Neuronal stem cell (in vitro differentiated cells): ENCODE data around the gene SLC46A3.

Source experiments
- DNase-seq: peaks from one replicate; pipeline ENCODE4 v3.0.0-alpha.2; 2013; ENCODE audit warnings: low spot score
- H2AFZ ChIP-seq: one replicate; pipeline ENCODE4 v1.6.1; 2013; ENCODE audit warnings: mild to moderate bottlenecking, low read length, inconsistent platforms
- H2AK5ac ChIP-seq: 2 replicates; pipeline ENCODE4 v1.6.1; 2013; ENCODE audit warnings: low read depth, mild to moderate bottlenecking, inconsistent platforms, low read length, moderate library complexity, mixed read lengths
- H2BK120ac ChIP-seq: 2 replicates; pipeline ENCODE4 v1.6.1; 2013; ENCODE audit warnings: low read depth, mild to moderate bottlenecking, inconsistent platforms, low read length, moderate library complexity, mixed read lengths
- H2BK12ac ChIP-seq: one replicate; pipeline ENCODE4 v1.6.1; 2013; ENCODE audit warnings: low read length, inconsistent platforms
- H2BK15ac ChIP-seq: 2 replicates; pipeline ENCODE4 v1.6.1; 2013; ENCODE audit warnings: mild to moderate bottlenecking, low read length, inconsistent platforms, mixed read lengths
- H2BK5ac ChIP-seq: one replicate; pipeline ENCODE4 v1.6.1; 2013; ENCODE audit warnings: inconsistent platforms, mild to moderate bottlenecking, low read length, moderate library complexity
- H3K14ac ChIP-seq: one replicate; pipeline ENCODE4 v1.6.1; 2013; ENCODE audit warnings: low read length, inconsistent platforms
- H3K18ac ChIP-seq: 2 replicates; pipeline ENCODE4 v1.6.1; 2013; ENCODE audit warnings: low read length, inconsistent platforms
- H3K23ac ChIP-seq: 2 replicates; pipeline ENCODE4 v1.6.1; 2013; ENCODE audit warnings: low read depth, mild to moderate bottlenecking, mixed read lengths, low read length, inconsistent platforms; ENCODE audit not compliant: poor library complexity
- H3K27ac ChIP-seq: replicated peaks from 3 replicates; pipeline ENCODE4 v1.5.1; 2013; ENCODE audit warnings: low read length, inconsistent platforms
- H3K27me3 ChIP-seq, 3 experiments: 2 replicates each; pipeline ENCODE4 v1.6.1; 2013; ENCODE audit warnings: low read length in 3 of 3, mild to moderate bottlenecking in 2 of 3, inconsistent platforms in 1 of 3, low read depth in 1 of 3, mixed read lengths in 1 of 3, moderate library complexity in 1 of 3; ENCODE audit not compliant: control insufficient read depth in 3 of 3, insufficient read depth in 3 of 3
- H3K36me3 ChIP-seq, 2 donors: replicated peaks in 1 of 2; 2 replicates each; pipeline ENCODE4 v1.6.1; 2013; ENCODE audit warnings: low read length in 2 of 2; ENCODE audit not compliant: control insufficient read depth in 2 of 2, insufficient read depth in 2 of 2
- H3K4ac ChIP-seq: 2 replicates; pipeline ENCODE4 v1.6.1; 2013; ENCODE audit warnings: inconsistent platforms, mild to moderate bottlenecking, low read length, moderate library complexity
- H3K4me1 ChIP-seq, 2 donors: 1 replicate in 1 of 2; 2 replicates in 1 of 2; pipeline ENCODE4 v1.6.1; 2013; ENCODE audit warnings: low read length in 2 of 2, low read depth in 1 of 2; ENCODE audit not compliant: control insufficient read depth in 2 of 2, insufficient read depth in 1 of 2
- H3K4me2 ChIP-seq: one replicate; pipeline ENCODE4 v1.6.1; 2013; ENCODE audit warnings: mild to moderate bottlenecking, low read length, inconsistent platforms; ENCODE audit not compliant: insufficient read depth, poor library complexity, severe bottlenecking
- H3K4me3 ChIP-seq, 2 donors: 2 replicates each; pipeline ENCODE4 v1.5.1; 2013; ENCODE audit warnings: low read length in 2 of 2, mild to moderate bottlenecking in 2 of 2, inconsistent platforms in 1 of 2, moderate library complexity in 1 of 2
- H3K79me1 ChIP-seq: one replicate; pipeline ENCODE4 v1.6.1; 2013; ENCODE audit warnings: low read depth, mild to moderate bottlenecking, inconsistent platforms, low read length, moderate library complexity
- H3K9ac ChIP-seq: one replicate; pipeline ENCODE4 v1.6.1; 2013; ENCODE audit warnings: mild to moderate bottlenecking, low read depth, low read length, inconsistent platforms; ENCODE audit not compliant: poor library complexity
- H3K9me3 ChIP-seq, 2 donors: replicated peaks in 1 of 2; 2 replicates each; pipeline versions ENCODE3 to v1.6.1; 2013; ENCODE audit warnings: low read length in 2 of 2, mild to moderate bottlenecking in 2 of 2, inconsistent platforms in 1 of 2, low read depth in 1 of 2, mixed read lengths in 1 of 2, moderate library complexity in 1 of 2; ENCODE audit not compliant: control insufficient read depth in 2 of 2, insufficient read depth in 1 of 2
- H4K8ac ChIP-seq: one replicate; pipeline ENCODE4 v1.6.1; 2013; ENCODE audit warnings: low read depth, mild to moderate bottlenecking, inconsistent platforms, low read length, moderate library complexity
- H4K91ac ChIP-seq: one replicate; pipeline ENCODE4 v1.6.1; 2013; ENCODE audit warnings: low read length, low read depth, mild to moderate bottlenecking, inconsistent platforms; ENCODE audit not compliant: poor library complexity
- WGBS, 2 donors: extraction: QIAGEN DNeasy Blood & Tissue Kit; methylation state at CpG; one replicate each; pipeline ENCODE4 v1.1.7; 2013; ENCODE audit warnings: missing lambda C conversion rate in 2 of 2, mixed read lengths in 1 of 2; ENCODE audit not compliant: insufficient read length in 2 of 2, insufficient replicate concordance in 1 of 2; ENCODE audit errors: extremely low coverage in 2 of 2; 5-methylcytosine and 5-hydroxymethylcytosine counted together

SLC46A3 gene

DNA sequence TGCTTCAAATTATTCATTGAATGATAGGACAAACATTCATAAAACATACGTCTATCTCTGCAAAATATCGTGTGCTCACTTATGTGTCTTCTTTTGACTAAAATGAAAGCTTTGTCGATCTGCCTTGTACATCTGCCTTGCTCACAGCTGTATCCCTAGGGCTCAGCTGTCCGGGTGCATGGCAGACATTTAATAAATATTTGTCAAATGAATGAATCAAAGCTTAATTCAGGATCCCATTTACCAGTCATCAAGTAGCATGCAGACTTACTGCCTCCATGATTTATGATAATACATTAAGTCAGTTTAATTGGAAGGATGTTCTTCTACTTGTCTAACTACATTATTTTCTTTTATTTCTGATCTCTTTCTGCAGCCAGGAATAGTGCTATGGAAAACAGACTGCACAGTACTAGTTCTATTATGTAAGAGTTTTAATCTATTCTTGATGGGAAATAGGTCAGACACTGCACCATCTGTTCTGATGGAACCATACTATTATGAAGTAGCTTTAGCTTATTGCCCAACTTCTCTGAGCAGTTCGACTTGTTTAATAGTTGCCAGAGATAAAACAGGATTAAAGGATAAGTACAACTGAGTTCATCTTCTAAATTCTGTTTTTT lies 13.2 kb downstream of the SLC46A3 start:
- Histone ChIP-seq H3K4me3 (no peak overlapping the region), H3K4me1 (no peaks in the 10 kb centered on the region), H3K36me3 (no peaks in the 10 kb centered on the region), H3K4me2 (no peak overlapping the region), H3K79me1 (no peaks in the 10 kb centered on the region), H3K4ac (no peak overlapping the region), H2BK5ac (no peak overlapping the region), H3K23ac (no peak overlapping the region), H2BK12ac (no peak overlapping the region), H3K27me3 (peaks cover 0 to 1% (median 1%) of the 10 kb centered on the region in 3 experiments), H2AFZ (no peak overlapping the region), H3K27ac (no peak overlapping the region), H3K18ac (no peak overlapping the region), H4K8ac (no peak overlapping the region), H3K9ac (no peak overlapping the region), H2BK15ac (no peak overlapping the region), H2AK5ac (no peak overlapping the region), H4K91ac (no peak overlapping the region), H3K14ac (no peak overlapping the region), H2BK120ac (no peak overlapping the region), H3K9me3 (no peaks in the 10 kb centered on the region)
- WGBS, 2 donors, result no CpG with 5 or more reads among the region's 5 CpGs
- no peak for DNase-seq

DNA sequence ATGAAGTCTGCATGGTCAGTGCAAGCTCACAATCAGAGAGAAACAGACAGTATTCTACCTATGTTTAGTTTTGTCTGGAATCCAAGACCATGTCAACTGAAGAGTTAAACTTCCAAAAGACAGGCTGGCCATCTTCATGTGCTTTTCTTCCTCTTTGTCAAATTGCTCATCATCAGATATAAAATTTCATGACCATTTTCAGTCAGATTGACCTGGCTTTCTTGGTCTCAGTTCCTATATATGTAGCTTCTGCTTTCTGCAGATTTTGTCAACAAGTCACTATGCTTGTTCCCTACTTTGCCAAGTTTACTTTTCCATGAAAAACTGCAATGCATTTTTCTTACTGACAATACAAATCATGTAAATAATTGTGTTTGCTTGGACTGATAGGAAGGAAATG lies 13.9 kb downstream of the SLC46A3 start:
- H4K8ac ChIP-seq, result no peak overlapping the region
- H3K18ac ChIP-seq, result no peak overlapping the region
- H3K4me3 ChIP-seq, result no peak overlapping the region
- no peaks in the 10 kb centered on the region for H3K79me1 ChIP-seq
- no peaks in the 10 kb centered on the region for H3K4me1 ChIP-seq
- H3K4me2 ChIP-seq, result no peak overlapping the region
- H3K9me3 ChIP-seq, result no peaks in the 10 kb centered on the region
- no peak overlapping the region for H2BK15ac ChIP-seq
- H3K27me3 ChIP-seq, result peaks cover 0 to 1% (median 0%) of the 10 kb centered on the region in 3 experiments
- no peak overlapping the region for H3K4ac ChIP-seq
- H2AFZ ChIP-seq, result no peak overlapping the region
- H2BK5ac ChIP-seq, result no peak overlapping the region
- DNase-seq, result no peak
- no peak overlapping the region for H3K23ac ChIP-seq
- no peak overlapping the region for H2AK5ac ChIP-seq
- H2BK120ac ChIP-seq, result no peak overlapping the region
- H3K36me3 ChIP-seq, result no peaks in the 10 kb centered on the region
- H2BK12ac ChIP-seq, result no peak overlapping the region
- H3K14ac ChIP-seq, result no peak overlapping the region
- H4K91ac ChIP-seq, result no peak overlapping the region
- no peak overlapping the region for H3K9ac ChIP-seq
- H3K27ac ChIP-seq, result no peak overlapping the region

DNA sequence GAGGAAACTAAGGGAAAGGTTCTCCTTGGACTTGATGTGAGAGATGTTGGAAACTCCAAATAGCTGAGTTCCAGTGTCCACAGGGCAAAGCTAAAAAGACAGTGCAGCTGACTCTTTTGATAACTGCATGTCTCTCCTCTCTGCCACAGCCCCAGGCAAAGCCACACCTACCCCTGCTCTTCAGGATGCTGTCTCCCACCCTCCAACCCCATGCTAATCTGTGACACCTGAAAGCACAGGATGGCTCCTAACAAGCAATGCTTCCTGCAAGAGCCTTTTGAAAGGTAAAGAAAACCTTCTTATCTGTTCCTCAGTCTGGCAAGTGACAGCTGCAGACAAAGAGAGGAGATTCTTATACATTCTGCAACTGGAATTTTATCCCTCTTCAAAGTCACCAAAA lies 14.5 kb downstream of the SLC46A3 start:
- Histone ChIP-seq H3K4me1 (no peaks in the 10 kb centered on the region), H3K4me2 (no peak overlapping the region), H2BK5ac (no peak overlapping the region), H3K9me3 (no peaks in the 10 kb centered on the region), H2BK12ac (no peak overlapping the region), H3K4ac (no peak overlapping the region), H2BK120ac (no peak overlapping the region), H2BK15ac (no peak overlapping the region), H3K4me3 (no peak overlapping the region), H3K18ac (no peak overlapping the region), H2AK5ac (no peak overlapping the region), H3K9ac (no peak overlapping the region), H3K36me3 (no peaks in the 10 kb centered on the region), H3K27me3 (peaks cover 0 to 1% (median 0%) of the 10 kb centered on the region in 3 experiments), H4K91ac (no peak overlapping the region), H2AFZ (no peak overlapping the region), H3K14ac (no peak overlapping the region), H3K27ac (no peak overlapping the region), H4K8ac (no peak overlapping the region), H3K23ac (no peak overlapping the region), H3K79me1 (no peaks in the 10 kb centered on the region)
- no peak for DNase-seq

DNA sequence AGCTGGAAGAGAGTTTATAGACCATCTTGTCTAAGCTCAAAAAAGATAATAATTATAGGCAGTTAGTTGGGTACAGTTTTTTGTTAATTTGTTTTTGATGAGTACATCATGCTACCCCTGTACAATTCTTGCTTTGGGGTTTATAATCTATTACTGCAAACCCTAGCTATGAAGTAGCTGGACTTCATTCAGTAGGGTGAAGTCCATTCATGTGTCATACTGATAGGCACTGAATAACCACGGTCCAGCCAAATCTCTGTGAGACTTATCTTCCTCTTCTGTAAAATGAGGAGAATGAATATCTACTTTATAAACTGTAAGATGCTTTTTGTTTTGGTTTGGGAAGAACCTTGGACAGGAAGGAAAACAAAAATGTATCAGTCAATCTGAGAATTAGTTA lies 19.5 kb downstream of the SLC46A3 start:
- H3K4me2 ChIP-seq, result no peak overlapping the region
- no peak overlapping the region for H4K91ac ChIP-seq
- no peak for DNase-seq
- H3K4me3 ChIP-seq, result no peak overlapping the region
- no peak overlapping the region for H3K23ac ChIP-seq
- peaks cover 0 to 13% (median 1%) of the 10 kb centered on the region in 3 experiments for H3K27me3 ChIP-seq
- H2BK5ac ChIP-seq, result no peak overlapping the region
- H2BK15ac ChIP-seq, result no peak overlapping the region
- H3K4me1 ChIP-seq, result no peaks in the 10 kb centered on the region
- H3K79me1 ChIP-seq, result no peaks in the 10 kb centered on the region
- H3K14ac ChIP-seq, result no peak overlapping the region
- no peaks in the 10 kb centered on the region for H3K36me3 ChIP-seq
- no peak overlapping the region for H2AFZ ChIP-seq
- no peak overlapping the region for H2BK12ac ChIP-seq
- no CpG with 5 or more reads among the region's 1 CpG for WGBS, 2 donors
- no peak overlapping the region for H3K27ac ChIP-seq
- no peak overlapping the region for H3K18ac ChIP-seq
- no peak overlapping the region for H2AK5ac ChIP-seq
- no peak overlapping the region for H3K9ac ChIP-seq
- no peak overlapping the region for H2BK120ac ChIP-seq
- H3K9me3 ChIP-seq, result no peaks in the 10 kb centered on the region
- H4K8ac ChIP-seq, result no peak overlapping the region
- H3K4ac ChIP-seq, result no peak overlapping the region
